ENCODE measurements around the gene FAM107B.

FAM107B gene

GRCh38 chr10:14545827-14546226 is 228.9 kb downstream of the FAM107B start:
- no peak overlapping the region for H3K4me3 ChIP-seq (ENCODE audit: low read depth, low read length)
- TF ChIP-seq CTCF (IDR thresholded peaks at IDR 0.05; ENCODE audit: insufficient read depth, low read length, missing control alignments) = no peak
- ChIA-PET POLR2A (interaction anchor here (1.0 kb wide), 1 partner anchor 42 kb away, joined by 3 read pairs; no protein-coding TSS in a partner anchor), CTCF (interaction anchor here (0.9 to 1.8 kb wide), 2 partner anchors 9 to 277 kb away, joined by 5 to 7 read pairs; no protein-coding TSS in a partner anchor)
- DNase-seq (ENCODE audit: low read depth, low spot score) = peak; percentile 17

GRCh38 chr10:14543904-14544210 is 230.8 kb downstream of the FAM107B start:
- ChIA-PET CTCF (interaction anchor here (1.0 to 1.6 kb wide), 4 partner anchors 9 to 280 kb away, joined by 3 to 7 read pairs (median 3); no protein-coding TSS in a partner anchor), POLR2A (interaction anchor here (0.6 kb wide), 1 partner anchor 1264 kb away, joined by 3 read pairs; no protein-coding TSS in a partner anchor)
- DNase-seq (ENCODE audit: low read depth, low spot score) = no peak
- no peak for TF ChIP-seq CTCF (IDR thresholded peaks at IDR 0.05; ENCODE audit: insufficient read depth, low read length, missing control alignments)
- no peak overlapping the region for H3K4me3 ChIP-seq (ENCODE audit: low read depth, low read length)

GRCh38 chr10:14543046-14543903 is 231.4 kb downstream of the FAM107B start:
- H3K4me3 ChIP-seq (ENCODE audit: low read depth, low read length) = no peak overlapping the region
- DNase-seq (ENCODE audit: low read depth, low spot score) = no peak
- POLR2A ChIA-PET = interaction anchor here (0.6 kb wide), 1 partner anchor 1265 kb away, joined by 3 read pairs; no protein-coding TSS in a partner anchor
- TF ChIP-seq CTCF (IDR thresholded peaks at IDR 0.05; ENCODE audit: insufficient read depth, low read length, missing control alignments) = no peak
- CTCF ChIA-PET = interaction anchor here (0.6 to 1.6 kb wide), 7 partner anchors 8 to 282 kb away, joined by 3 to 7 read pairs (median 3); no protein-coding TSS in a partner anchor

- POLR2A ChIA-PET = no interaction called here
Observed at GRCh38 chr10:14541379-14541778, 233.3 kb downstream of the FAM107B start.

GRCh38 chr10:14540611-14541010 is 234.1 kb downstream of the FAM107B start:
- POLR2A ChIA-PET = no interaction called here
- CTCF ChIA-PET = interaction anchor here (1.0 to 2.4 kb wide), 4 partner anchors 13 to 282 kb away, joined by 3 to 6 read pairs (median 5); no protein-coding TSS in a partner anchor
- H3K4me3 ChIP-seq (ENCODE audit: low read depth, low read length) = no peak overlapping the region
- TF ChIP-seq CTCF (IDR thresholded peaks at IDR 0.05; ENCODE audit: insufficient read depth, low read length, missing control alignments) = no peak
- DNase-seq (ENCODE audit: low read depth, low spot score) = no peak

More at GRCh38 chr10:14541379-14541778, 233.3 kb downstream of the FAM107B start:
- H3K4me3 ChIP-seq (ENCODE audit: low read depth, low read length) = no peak overlapping the region
- no peak for TF ChIP-seq CTCF (IDR thresholded peaks at IDR 0.05; ENCODE audit: insufficient read depth, low read length, missing control alignments)
- CTCF ChIA-PET = interaction anchor here (0.8 to 1.5 kb wide), 2 partner anchors 14 to 295 kb away, joined by 3 to 4 read pairs; no protein-coding TSS in a partner anchor
- no peak for DNase-seq (ENCODE audit: low read depth, low spot score)

- CTCF ChIA-PET = interaction anchor here (1.0 to 2.4 kb wide), 4 partner anchors 13 to 283 kb away, joined by 3 to 6 read pairs (median 5); no protein-coding TSS in a partner anchor
Observed at GRCh38 chr10:14540062-14540461, 234.6 kb downstream of the FAM107B start.

More at GRCh38 chr10:14540062-14540461, 234.6 kb downstream of the FAM107B start:
- H3K4me3 ChIP-seq (ENCODE audit: low read depth, low read length) = no peak overlapping the region
- DNase-seq (ENCODE audit: low read depth, low spot score) = no peak
- TF ChIP-seq CTCF (IDR thresholded peaks at IDR 0.05; ENCODE audit: insufficient read depth, low read length, missing control alignments) = no peak
- POLR2A ChIA-PET = no interaction called here
